H1 (cell line): ENCODE measurements around the gene PLXDC2. TPM values are rescaled to one million over a fixed set of nuclear protein-coding genes. Genes with fewer than 3 reads are reported as not detected.

Source experiments
- CTCF ChIA-PET: fragments of 300-600 bp; sonication (Branson Sonifier 250); formaldehyde crosslinking; loops from one replicate; lab custom pipeline; 2021; ENCODE audit not compliant: partially characterized antibody; lab: Charles Lee
- POLR2A ChIA-PET: fragments of 300-600 bp; sonication (Branson Sonifier 250); formaldehyde crosslinking; loops from one replicate; lab custom pipeline; 2021; ENCODE audit warnings: inconsistent platforms; ENCODE audit not compliant: partially characterized antibody; lab: Charles Lee
- DNase-seq, 2 experiments: peaks; one replicate each; pipeline versions ENCODE4 v3.0.0 to v3.0.0-alpha.2; 2010 to 2022; ENCODE audit warnings: low spot score in 2 of 2, low read depth in 1 of 2, mixed read lengths in 1 of 2
- FAIRE-seq: peaks from 2 replicates; lab custom pipeline; 2011; peaks lifted over from hg19 to GRCh38; lab: Jason Lieb, UNC
- H2AFZ ChIP-seq: 2 replicates; pipeline ENCODE4 v1.8.1; 2012; ENCODE audit warnings: low read length, inconsistent platforms
- H2AK5ac ChIP-seq: 2 replicates; pipeline ENCODE4 v1.6.1; 2013; ENCODE audit warnings: low read depth, low read length
- H2BK120ac ChIP-seq: replicated peaks from 2 replicates; pipeline ENCODE3; 2013; ENCODE audit warnings: low read depth, low read length, inconsistent platforms
- H2BK12ac ChIP-seq: 2 replicates; pipeline ENCODE4 v1.6.1; 2013; ENCODE audit warnings: low read depth, low read length
- H2BK15ac ChIP-seq: 2 replicates; pipeline ENCODE4 v1.6.1; 2013; ENCODE audit warnings: low read length
- H2BK20ac ChIP-seq: 2 replicates; pipeline ENCODE4 v1.6.1; 2013; ENCODE audit warnings: low read length
- H2BK5ac ChIP-seq: 2 replicates; pipeline ENCODE4 v1.6.1; 2013; ENCODE audit warnings: low read depth, low read length
- H3K14ac ChIP-seq: 2 replicates; pipeline ENCODE4 v1.6.1; 2013; ENCODE audit warnings: inconsistent platforms; ENCODE audit not compliant: insufficient read length
- H3K18ac ChIP-seq: 2 replicates; pipeline ENCODE4 v1.6.1; 2013; ENCODE audit warnings: low read length; ENCODE audit errors: extremely low read depth
- H3K23ac ChIP-seq: 2 replicates; pipeline ENCODE4 v1.6.1; 2013; ENCODE audit warnings: inconsistent platforms; ENCODE audit not compliant: insufficient read length
- H3K23me2 ChIP-seq: 2 replicates; pipeline ENCODE4 v1.6.1; 2013; ENCODE audit warnings: low read depth, low read length
- H3K27ac ChIP-seq: 2 replicates; pipeline ENCODE4 v1.6.1; 2011; ENCODE audit warnings: low read depth, low read length, inconsistent platforms
- H3K27me3 ChIP-seq, 4 experiments: replicated peaks in 1 of 4; 1 replicate in 1 of 4; 2 replicates in 3 of 4; pipeline versions ENCODE4 v1.6.1 to v1.8.1; 2011 to 2013; ENCODE audit warnings: low read length in 3 of 4, mild to moderate bottlenecking in 3 of 4, inconsistent platforms in 2 of 4, mixed read lengths in 2 of 4, moderate library complexity in 1 of 4; ENCODE audit not compliant: control insufficient read depth in 3 of 4, insufficient read depth in 3 of 4; ENCODE audit errors: extremely low read depth in 1 of 4
- H3K36me3 ChIP-seq, 4 experiments: 2 replicates each; pipeline versions ENCODE4 v1.6.1 to v1.8.1; 2011 to 2013; ENCODE audit warnings: mild to moderate bottlenecking in 4 of 4, low read length in 3 of 4, moderate library complexity in 2 of 4, control low read depth in 1 of 4, inconsistent platforms in 1 of 4; ENCODE audit not compliant: insufficient read depth in 4 of 4, control insufficient read depth in 2 of 4
- H3K4ac ChIP-seq: replicated peaks from 2 replicates; pipeline ENCODE3; 2013; ENCODE audit warnings: low read length, low read depth, mixed read lengths, inconsistent platforms; ENCODE audit not compliant: insufficient read length
- H3K4me1 ChIP-seq, 4 experiments: replicated peaks in 1 of 4; 1 replicate in 1 of 4; 2 replicates in 3 of 4; pipeline versions ENCODE4 v1.6.1 to v1.8.1; 2011 to 2013; ENCODE audit warnings: low read length in 3 of 4, inconsistent platforms in 2 of 4, mixed read lengths in 1 of 4; ENCODE audit not compliant: insufficient read depth in 4 of 4, control insufficient read depth in 3 of 4
- H3K4me2 ChIP-seq, 2 experiments: 2 replicates each; pipeline versions ENCODE4 v1.6.1 to v1.8.1; 2011 to 2013; ENCODE audit warnings: low read depth in 2 of 2, low read length in 2 of 2, control low read depth in 1 of 2, inconsistent platforms in 1 of 2, mild to moderate bottlenecking in 1 of 2; ENCODE audit not compliant: insufficient read depth in 1 of 2
- H3K4me3 ChIP-seq, 4 experiments: fragments of 200-600, 300-600 bp in 1 of 4; sonication (generic), shearing (Covaris generic), sonication (Bioruptor Twin) in 1 of 4; 2 replicates each; pipeline versions ENCODE4 v1.5.1 to v1.8.1; 2011 to 2016; ENCODE audit warnings: low read length in 4 of 4, low read depth in 3 of 4, control low read depth in 2 of 4, inconsistent platforms in 2 of 4, mild to moderate bottlenecking in 2 of 4, mixed read lengths in 1 of 4, moderate library complexity in 1 of 4; ENCODE audit not compliant: insufficient read depth in 2 of 4; ENCODE audit errors: extremely low read depth in 1 of 4
- H3K56ac ChIP-seq: replicated peaks from 2 replicates; pipeline ENCODE3; 2013; ENCODE audit warnings: low read depth, mild to moderate bottlenecking, mixed read lengths, low read length, inconsistent platforms; ENCODE audit not compliant: insufficient read length
- H3K79me1 ChIP-seq: 2 replicates; pipeline ENCODE4 v1.6.1; 2013; ENCODE audit warnings: low read depth, low read length, control low read depth
- H3K79me2 ChIP-seq, 2 experiments: 2 replicates each; pipeline versions ENCODE4 v1.6.1 to v1.8.1; 2012 to 2013; ENCODE audit warnings: low read length in 2 of 2, mild to moderate bottlenecking in 2 of 2, inconsistent platforms in 1 of 2; ENCODE audit not compliant: insufficient read depth in 2 of 2, control insufficient read depth in 1 of 2
- H3K9ac ChIP-seq, 4 experiments: replicated peaks in 1 of 4; 1 replicate in 1 of 4; 2 replicates in 3 of 4; pipeline versions ENCODE4 v1.6.1 to v1.8.1; 2011 to 2013; ENCODE audit warnings: low read depth in 3 of 4, low read length in 3 of 4, control low read depth in 2 of 4, mild to moderate bottlenecking in 2 of 4, moderate library complexity in 2 of 4, inconsistent platforms in 1 of 4; ENCODE audit errors: extremely low read depth in 1 of 4
- H3K9me3 ChIP-seq, 2 experiments: 2 replicates each; pipeline versions ENCODE4 v1.6.1 to v1.8.1; 2012 to 2013; ENCODE audit warnings: mild to moderate bottlenecking in 2 of 2, moderate library complexity in 2 of 2, control low read depth in 1 of 2, inconsistent platforms in 1 of 2, low read depth in 1 of 2, low read length in 1 of 2, mixed read lengths in 1 of 2; ENCODE audit not compliant: insufficient read depth in 2 of 2
- H4K20me1 ChIP-seq, 2 experiments: replicated peaks in 1 of 2; 2 replicates each; pipeline versions ENCODE3 to v1.8.1; 2011 to 2013; ENCODE audit warnings: inconsistent platforms in 2 of 2, low read length in 2 of 2, mild to moderate bottlenecking in 1 of 2; ENCODE audit not compliant: insufficient read depth in 2 of 2, control insufficient read depth in 1 of 2
- H4K5ac ChIP-seq: 2 replicates; pipeline ENCODE4 v1.6.1; 2013; ENCODE audit warnings: low read length, low read depth, mixed read lengths, inconsistent platforms; ENCODE audit not compliant: insufficient read length
- H4K8ac ChIP-seq: 2 replicates; pipeline ENCODE4 v1.8.0; 2013; ENCODE audit warnings: mild to moderate bottlenecking, moderate library complexity, low read length, inconsistent platforms; ENCODE audit not compliant: insufficient read depth; ENCODE audit errors: extremely low read depth
- H4K91ac ChIP-seq: replicated peaks from 2 replicates; pipeline ENCODE3; 2013; ENCODE audit warnings: low read length, mixed read lengths, inconsistent platforms; ENCODE audit not compliant: insufficient read length
- CHD1 ChIP-seq: IDR thresholded peaks from 2 replicates; pipeline ENCODE4 v1.6.1; 2012; ENCODE audit warnings: low read depth, low read length, improper control_type of control experiment
- CREB1 ChIP-seq: IDR thresholded peaks from 2 replicates; pipeline ENCODE4 v1.6.1; 2012; ENCODE audit warnings: inconsistent platforms
- HDAC2 ChIP-seq, 2 experiments: fragments of 300-600 bp in 1 of 2; sonication (generic) in 1 of 2; IDR thresholded peaks; 2 replicates each; pipeline ENCODE4 v1.6.1; 2011 to 2012; ENCODE audit warnings: low read depth in 2 of 2, low read length in 2 of 2, mild to moderate bottlenecking in 2 of 2, moderate library complexity in 2 of 2, borderline replicate concordance in 1 of 2, inconsistent platforms in 1 of 2
- POLR2A ChIP-seq, 2 experiments: IDR thresholded peaks; 1 replicate in 1 of 2; 2 replicates in 1 of 2; pipeline ENCODE4 v1.6.1; 2011; ENCODE audit warnings: low read depth in 2 of 2, low read length in 2 of 2, mild to moderate bottlenecking in 2 of 2; ENCODE audit errors: control extremely low read depth in 1 of 2
- TCF12 ChIP-seq: IDR thresholded peaks from 2 replicates; pipeline ENCODE4 v1.6.1; 2011; ENCODE audit warnings: low read depth, mild to moderate bottlenecking, low read length
- WGBS, 2 experiments: shearing (Covaris generic) in 1 of 2; methylation state at CpG; one replicate each; pipeline versions ENCODE4 v1.1.6 to v1.1.7; 2013 to 2015; ENCODE audit warnings: low lambda C conversion rate in 2 of 2, mixed read lengths in 2 of 2, inconsistent platforms in 1 of 2, low coverage in 1 of 2, missing lambda C conversion rate in 1 of 2; ENCODE audit not compliant: insufficient replicate concordance in 2 of 2, insufficient coverage in 1 of 2, insufficient read length in 1 of 2; ENCODE audit errors: extremely low coverage in 1 of 2, missing lambda C conversion rate in 1 of 2; 5-methylcytosine and 5-hydroxymethylcytosine counted together
- polyA plus RNA-seq, 7 experiments: library from polyadenylated mRNA; depleted of rRNA in 3 of 7; stranded (reverse) in 5 of 7; unstranded in 2 of 7; fragments of >200 nt in 5 of 7; fragments of 200-250 nt in 2 of 7; gene quantifications; 1 replicate in 5 of 7; 2 replicates in 1 of 7; 4 replicates in 1 of 7; pipeline versions ENCODE4 v1.2.1 to v1.2.3, GENCODE V29; 2011 to 2013; ENCODE audit warnings: missing spikeins in 2 of 7, mixed read lengths in 2 of 7
- total RNA-seq: library from RNA; stranded (reverse); fragmentation: NEBNext Ultra II Directional; extraction: Animal tissue kit (Norgen Biotek cat#: 25700); gene quantifications from 2 replicates; pipeline ENCODE4 v1.2.1, GENCODE V29; 2021

Gene PLXDC2
- total and polyA plus RNA-seq, 2 of the 8 experiments (the other 6 are each of a cell fraction or from before 2014, with no cell fraction given) = 23.0 to 40.5 TPM

DNA sequence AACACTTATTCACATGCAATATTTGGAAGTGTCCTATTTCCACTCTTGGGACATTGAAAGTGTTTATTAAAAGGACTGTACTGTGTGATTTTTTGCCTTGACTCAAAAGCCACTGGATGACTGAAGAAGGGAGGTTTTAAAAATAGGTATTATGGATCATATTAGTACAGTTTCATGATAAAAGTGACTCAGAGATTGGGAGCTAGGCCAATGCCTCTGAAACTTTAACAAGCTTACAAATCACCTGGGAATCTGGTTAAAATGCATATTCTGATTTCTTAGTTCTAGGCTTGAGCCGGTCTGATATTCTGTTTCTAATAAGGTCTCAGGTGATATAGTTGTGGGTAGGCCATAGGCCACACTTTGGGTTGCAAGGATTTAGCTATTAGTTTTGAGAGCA lies 191.2 kb downstream of the PLXDC2 start:
- Histone ChIP-seq H3K4me3 (no peak overlapping the region), H4K20me1 (no peaks in the 10 kb centered on the region), H4K8ac (no peak overlapping the region), H2AK5ac (no peak overlapping the region), H3K56ac (no peak overlapping the region), H3K79me1 (no peaks in the 10 kb centered on the region; the same call in 1 of the 2 replicates), H3K4me1 (peaks cover 0 to 10% (median 4%) of the 10 kb centered on the region in 4 experiments; a peak in 3 of 7 replicates), H3K14ac (no peak overlapping the region), H3K79me2 (peaks cover 0 to 42% of the 10 kb centered on the region in 2 experiments; a peak in 2 of 4 replicates), H2BK15ac (no peak overlapping the region), H2BK5ac (no peak overlapping the region), H3K9ac (no peak overlapping the region), H4K91ac (no peak overlapping the region), H4K5ac (no peak overlapping the region), H3K9me3 (no peaks in the 10 kb centered on the region), H3K27me3 (no peaks in the 10 kb centered on the region), H2AFZ (no peak overlapping the region), H2BK12ac (no peak overlapping the region), H3K23me2 (no peaks in the 10 kb centered on the region), H3K18ac (no peak overlapping the region), H2BK20ac (no peak overlapping the region), H3K4ac (no peak overlapping the region), H2BK120ac (no peak overlapping the region), H3K27ac (no peak overlapping the region), H3K36me3 (peaks cover 0 to 8% (median 3%) of the 10 kb centered on the region in 4 experiments; a peak in 4 of 8 replicates), H3K4me2 (no peak overlapping the region), H3K23ac (no peak overlapping the region)
- DNase-seq (no peak), FAIRE-seq (no peak)
- POLR2A ChIA-PET = no interaction called here
- 95% methylated on average over 1 of the region's 1 CpG; no CpG with 5 or more reads in 1 of the 2 experiments for WGBS, 2 experiments
- TF ChIP-seq CREB1 (no peak), CHD1 (no peak), TCF12 (no peak), POLR2A (IDR thresholded peaks at IDR 0.05; ENCODE audit: control extremely low read depth in 1 of 2, low read depth in 2 of 2, low read length in 2 of 2) (no peak), HDAC2 (IDR thresholded peaks at IDR 0.05; ENCODE audit: borderline replicate concordance in 1 of 2, low read depth in 2 of 2, low read length in 2 of 2) (no peak)
- CTCF ChIA-PET = no interaction called here
